Measurements from ENCODE around the gene HOMER1. TPM values are rescaled to one million over a fixed set of nuclear protein-coding genes. Genes with fewer than 3 reads are reported as not detected.

HOMER1 gene
- total RNA-seq, 1 experiment from 2014 or later, result 12.5 TPM

DNA sequence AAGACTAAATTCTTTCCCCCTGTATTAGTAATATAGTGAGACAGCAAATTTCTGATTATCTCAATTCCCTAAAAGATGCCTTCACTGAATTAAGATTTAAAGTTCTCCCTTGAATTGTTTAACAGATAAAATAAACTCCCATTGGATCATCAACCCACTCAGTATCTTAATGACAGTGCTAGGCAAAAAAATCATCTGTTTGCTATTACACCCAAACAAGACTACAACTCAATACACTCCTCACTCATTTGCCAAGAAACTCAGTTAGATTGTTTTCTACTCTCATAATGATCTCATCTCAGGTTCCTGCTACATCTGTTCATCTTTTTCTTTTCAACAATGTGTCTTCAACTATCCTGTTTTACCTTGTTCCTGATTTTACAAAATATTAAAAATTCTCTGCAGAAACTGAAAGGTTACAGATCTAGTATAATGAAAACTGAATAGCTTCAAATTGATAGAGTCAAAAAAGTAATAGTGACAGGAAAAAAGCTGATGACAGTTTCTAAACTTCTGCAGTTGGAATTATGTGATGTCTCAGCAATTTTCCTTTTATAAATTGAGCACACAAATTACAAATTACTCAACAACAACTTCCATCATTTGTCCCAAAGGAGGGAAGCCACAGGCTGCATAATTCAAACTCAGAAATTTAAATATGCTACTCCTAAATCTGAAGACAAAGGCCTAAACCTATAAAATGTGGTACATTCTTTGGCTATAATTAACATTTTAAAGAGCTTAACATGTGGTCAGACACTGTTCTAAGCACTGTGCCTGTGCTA, 39.4 kb downstream of the HOMER1 start:
- DNase-seq, result no peak
- H4K20me1 ChIP-seq (ENCODE audit: insufficient read depth), result peaks cover 4% of the 10 kb centered on the region; the same call in 1 of the 2 replicates
- no peaks in the 10 kb centered on the region for H3K36me3 ChIP-seq (ENCODE audit: low read depth)
- TF ChIP-seq EZH2 (IDR thresholded peaks at IDR 0.05; ENCODE audit: low read depth), result no peak
- TF ChIP-seq, protein P1, sequence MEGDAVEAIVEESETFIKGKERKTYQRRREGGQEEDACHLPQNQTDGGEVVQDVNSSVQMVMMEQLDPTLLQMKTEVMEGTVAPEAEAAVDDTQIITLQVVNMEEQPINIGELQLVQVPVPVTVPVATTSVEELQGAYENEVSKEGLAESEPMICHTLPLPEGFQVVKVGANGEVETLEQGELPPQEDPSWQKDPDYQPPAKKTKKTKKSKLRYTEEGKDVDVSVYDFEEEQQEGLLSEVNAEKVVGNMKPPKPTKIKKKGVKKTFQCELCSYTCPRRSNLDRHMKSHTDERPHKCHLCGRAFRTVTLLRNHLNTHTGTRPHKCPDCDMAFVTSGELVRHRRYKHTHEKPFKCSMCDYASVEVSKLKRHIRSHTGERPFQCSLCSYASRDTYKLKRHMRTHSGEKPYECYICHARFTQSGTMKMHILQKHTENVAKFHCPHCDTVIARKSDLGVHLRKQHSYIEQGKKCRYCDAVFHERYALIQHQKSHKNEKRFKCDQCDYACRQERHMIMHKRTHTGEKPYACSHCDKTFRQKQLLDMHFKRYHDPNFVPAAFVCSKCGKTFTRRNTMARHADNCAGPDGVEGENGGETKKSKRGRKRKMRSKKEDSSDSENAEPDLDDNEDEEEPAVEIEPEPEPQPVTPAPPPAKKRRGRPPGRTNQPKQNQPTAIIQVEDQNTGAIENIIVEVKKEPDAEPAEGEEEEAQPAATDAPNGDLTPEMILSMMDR (conservative IDR thresholded peaks at IDR 0.05), result no peak
- H3K27me3 ChIP-seq (ENCODE audit: insufficient read depth, low read depth), result no peaks in the 10 kb centered on the region
- no peak overlapping the region for H2AFZ ChIP-seq
- H3K79me2 ChIP-seq (ENCODE audit: low read depth), result peaks cover 61% of the 10 kb centered on the region
- POLR2A ChIA-PET (ENCODE audit: unreplicated experiment), result no interaction called here
- intact Hi-C loops (cut with micrococcal nuclease; ENCODE audit: unreplicated experiment), result no loop called here
- CTCF ChIA-PET, result no interaction called here
- H3K4me1 ChIP-seq (replicated peaks; ENCODE audit: insufficient read depth), result no peaks in the 10 kb centered on the region
- no peak overlapping the region for H3K27ac ChIP-seq
- H3F3A ChIP-seq (ENCODE audit: insufficient read depth, low read depth), result no peaks in the 10 kb centered on the region
- BruUV-seq (replicated peaks), result no TSS peak
- no peak overlapping the region for H3K4me2 ChIP-seq
- no peak overlapping the region for H3K4me3 ChIP-seq
- H3K9me3 ChIP-seq (ENCODE audit: insufficient read depth, low read depth), result no peaks in the 10 kb centered on the region
- H3K9me2 ChIP-seq (ENCODE audit: insufficient read depth), result no peaks in the 10 kb centered on the region

GRCh38 chr5:79471556-79471955, 42.4 kb downstream of the HOMER1 start:
- CTCF ChIA-PET, result no interaction called here
- no TSS peak for BruUV-seq (replicated peaks)
- peaks cover 4% of the 10 kb centered on the region; the same call in 1 of the 2 replicates for H4K20me1 ChIP-seq (ENCODE audit: insufficient read depth)
- no peak overlapping the region for H3K27ac ChIP-seq
- no peaks in the 10 kb centered on the region for H3K4me1 ChIP-seq (replicated peaks; ENCODE audit: insufficient read depth)
- peaks cover 40% of the 10 kb centered on the region for H3K79me2 ChIP-seq (ENCODE audit: low read depth)
- no peaks in the 10 kb centered on the region for H3K36me3 ChIP-seq (ENCODE audit: low read depth)
- no peaks in the 10 kb centered on the region for H3K9me3 ChIP-seq (ENCODE audit: insufficient read depth, low read depth)
- TF ChIP-seq EZH2 (IDR thresholded peaks at IDR 0.05; ENCODE audit: low read depth), result no peak
- TF ChIP-seq, protein P1 (conservative IDR thresholded peaks at IDR 0.05), result no peak
- H3F3A ChIP-seq (ENCODE audit: insufficient read depth, low read depth), result no peaks in the 10 kb centered on the region
- POLR2A ChIA-PET (ENCODE audit: unreplicated experiment), result no interaction called here
- no peak for DNase-seq
- no peaks in the 10 kb centered on the region for H3K27me3 ChIP-seq (ENCODE audit: insufficient read depth, low read depth)
- H3K4me3 ChIP-seq, result no peak overlapping the region
- intact Hi-C loops (cut with micrococcal nuclease; ENCODE audit: unreplicated experiment), result no loop called here
- no peaks in the 10 kb centered on the region for H3K9me2 ChIP-seq (ENCODE audit: insufficient read depth)
- H2AFZ ChIP-seq, result no peak overlapping the region
- H3K4me2 ChIP-seq, result no peak overlapping the region

GRCh38 chr5:79464695-79465332, 49.1 kb downstream of the HOMER1 start:
- no peak overlapping the region for H3K27ac ChIP-seq
- POLR2A ChIA-PET (ENCODE audit: unreplicated experiment), result interaction anchor here (0.6 kb wide), 1 partner anchor 1413 kb away, joined by 7 read pairs; no protein-coding TSS in a partner anchor
- no peaks in the 10 kb centered on the region for H3K36me3 ChIP-seq (ENCODE audit: low read depth)
- H3K4me2 ChIP-seq, result no peak overlapping the region
- TF ChIP-seq, protein P1 (conservative IDR thresholded peaks at IDR 0.05), result peak; percentile 78
- TF ChIP-seq EZH2 (IDR thresholded peaks at IDR 0.05; ENCODE audit: low read depth), result no peak
- intact Hi-C loops (cut with micrococcal nuclease; ENCODE audit: unreplicated experiment), result loop anchor here (1.0 to 2.0 kb wide), 3 partner anchors 332 to 618 kb away; no protein-coding TSS in a partner anchor
- no peaks in the 10 kb centered on the region for H3K4me1 ChIP-seq (replicated peaks; ENCODE audit: insufficient read depth)
- peaks cover 21% of the 10 kb centered on the region for H3K79me2 ChIP-seq (ENCODE audit: low read depth)
- H3F3A ChIP-seq (ENCODE audit: insufficient read depth, low read depth), result 0 out of 2 replicates have a peak, but pooled peaks cover 3% of the 10 kb centered on the region
- no peaks in the 10 kb centered on the region for H4K20me1 ChIP-seq (ENCODE audit: insufficient read depth)
- no TSS peak for BruUV-seq (replicated peaks)
- H3K9me2 ChIP-seq (ENCODE audit: insufficient read depth), result no peaks in the 10 kb centered on the region
- CTCF ChIA-PET, result interaction anchor here (0.9 to 1.9 kb wide), 2 partner anchors 332 to 440 kb away, joined by 5 to 12 read pairs; no protein-coding TSS in a partner anchor
- H3K27me3 ChIP-seq (ENCODE audit: insufficient read depth, low read depth), result no peaks in the 10 kb centered on the region
- no peak overlapping the region for H2AFZ ChIP-seq
- no peaks in the 10 kb centered on the region for H3K9me3 ChIP-seq (ENCODE audit: insufficient read depth, low read depth)
- no peak for DNase-seq
- H3K4me3 ChIP-seq, result no peak overlapping the region
